SK-N-SH (cell line): Measurements from ENCODE around the gene SPG7.

ENCODE experiments used
- CTCF ChIP-seq: fragments of 200-600 bp; sonication (generic); IDR thresholded peaks from 2 replicates; pipeline ENCODE4 v1.6.1; 2017; ENCODE audit warnings: antibody characterized with exemption, mild to moderate bottlenecking, moderate library complexity
- ELF1 ChIP-seq: IDR thresholded peaks from 2 replicates; pipeline ENCODE4 v1.4.0; 2012
- EP300 ChIP-seq, 2 experiments: IDR thresholded peaks; 2 replicates each; pipeline versions ENCODE4 v1.4.0 to v1.6.1; 2012; ENCODE audit warnings: borderline replicate concordance in 1 of 2, low read depth in 1 of 2, low read length in 1 of 2
- EZH2phosphoT487 ChIP-seq: fragments of 200-600 bp; sonication (generic); IDR thresholded peaks from 2 replicates; pipeline ENCODE4 v1.6.1; 2017; ENCODE audit warnings: low read depth, mixed run types, mild to moderate bottlenecking, antibody characterized with exemption, moderate library complexity, borderline replicate concordance
- FOXM1 ChIP-seq: IDR thresholded peaks from 2 replicates; pipeline ENCODE4 v1.4.0; 2012; ENCODE audit warnings: low read depth, mild to moderate bottlenecking
- MAX ChIP-seq: IDR thresholded peaks from 2 replicates; pipeline ENCODE4 v1.4.0; 2012; ENCODE audit warnings: low read depth
- MXI1 ChIP-seq: IDR thresholded peaks from 2 replicates; pipeline ENCODE4 v1.6.1; 2012; ENCODE audit warnings: mild to moderate bottlenecking, low read depth, low read length, improper control_type of control experiment
- POLR2AphosphoS5 ChIP-seq: IDR thresholded peaks from 2 replicates; pipeline ENCODE4 v1.6.1; 2012; ENCODE audit warnings: low read depth, low read length
- RFX5 ChIP-seq: IDR thresholded peaks from 2 replicates; pipeline ENCODE4 v1.6.1; 2012; ENCODE audit warnings: mild to moderate bottlenecking, improper control_type of control experiment, low read length
- SMC3 ChIP-seq: IDR thresholded peaks from 2 replicates; pipeline ENCODE4 v1.6.1; 2012; ENCODE audit warnings: low read depth, low read length, improper control_type of control experiment
- TAF1 ChIP-seq: IDR thresholded peaks from 2 replicates; pipeline ENCODE4 v1.6.1; 2012; ENCODE audit warnings: low read depth, mild to moderate bottlenecking, low read length, moderate library complexity, borderline replicate concordance
- TCF12 ChIP-seq: IDR thresholded peaks from 2 replicates; pipeline ENCODE4 v1.4.0; 2012
- TEAD4 ChIP-seq: IDR thresholded peaks from 2 replicates; pipeline ENCODE4 v1.4.0; 2012; ENCODE audit warnings: mild to moderate bottlenecking, borderline replicate concordance; ENCODE audit not compliant: insufficient read depth

- TF ChIP-seq RFX5 (no peak), TAF1 (peak; percentile 44; the same call in 1 of the 2 replicates), CTCF (peak; percentile 22; the same call in 1 of the 2 replicates), ELF1 (no peak), MAX (peak; percentile 67; the same call in 1 of the 2 replicates), SMC3 (no peak), TCF12 (no peak), POLR2AphosphoS5 (no peak), MXI1 (peak; percentile 88), FOXM1 (no peak), TEAD4 (no peak), EP300 (IDR thresholded peaks at IDR 0.05; ENCODE audit: borderline replicate concordance in 1 of 2, low read depth in 1 of 2, low read length in 1 of 2) (0 out of 4 replicates have a peak, but pooled peaks of 1 of the 2 experiments have one; percentile 21), EZH2phosphoT487 (no peak)
Observed at GRCh38 chr16:89489040-89489897, 18.9 kb upstream of the SPG7 start.
